ENCODE measurements around the gene NDC80.
A peak's percentile ranks its signal among the peaks of the same experiment; 100 is the strongest.
"Not testable (repeated sequence)": the region's sequence is repeated elsewhere in the genome, so short reads cannot be mapped to it uniquely, and the experiment has no call there.

NDC80 gene
- long read RNA-seq, transcript NDC80-201 (17 exons, 2,172 nt) = major isoform, 462 of 583 reads
- long read RNA-seq, partial matches to known transcripts = 92 of 583 reads
- long read RNA-seq, other reads (novel, unspliced or antisense) = 29 of 583 reads

DNA sequence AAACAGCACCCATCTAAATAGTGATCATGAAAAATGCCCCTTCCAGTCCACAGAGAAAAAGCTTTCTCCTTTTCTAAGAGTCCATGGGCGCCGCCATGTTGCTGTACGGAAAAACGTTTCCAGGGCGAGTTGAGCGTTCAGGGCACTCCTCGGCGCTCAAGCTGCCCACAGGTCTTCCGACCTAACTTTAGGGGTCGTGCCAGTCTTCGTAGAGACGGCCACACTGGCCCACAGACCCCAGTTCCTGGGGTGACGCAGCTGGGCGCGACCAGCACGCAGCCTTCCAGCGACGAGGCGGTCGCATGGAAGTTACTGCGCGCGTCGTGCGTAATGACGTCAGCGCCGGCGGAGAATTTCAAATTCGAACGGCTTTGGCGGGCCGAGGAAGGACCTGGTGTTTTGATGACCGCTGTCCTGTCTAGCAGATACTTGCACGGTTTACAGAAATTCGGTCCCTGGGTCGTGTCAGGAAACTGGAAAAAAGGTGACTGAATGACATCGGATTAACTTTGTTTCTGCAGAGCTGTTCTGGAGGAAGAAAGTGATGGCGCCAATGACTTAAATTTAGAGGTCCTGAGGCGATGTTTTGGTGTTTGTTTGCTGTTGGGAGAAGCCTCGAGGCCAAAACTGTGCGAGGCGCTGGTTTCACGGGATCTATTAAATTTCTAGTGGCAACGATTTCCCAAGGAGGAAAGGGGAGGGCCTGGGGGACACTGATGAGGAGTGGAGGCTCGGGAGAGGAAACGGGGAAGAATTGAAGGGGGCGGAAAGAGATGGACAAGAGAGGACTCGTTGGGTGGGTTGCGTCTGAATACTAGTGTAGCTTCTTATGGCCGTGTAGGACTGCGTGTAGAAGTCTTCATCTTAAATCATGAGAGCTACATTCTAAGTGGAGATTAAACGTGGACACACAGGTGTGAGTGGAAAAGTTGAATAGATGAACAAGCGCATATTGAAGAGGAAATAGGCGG is at the start of gene NDC80, which contains the start of gene METTL4:
NDC80 (plus strand) TSS at position 358 of the 971 bp plus-strand sequence. CDS start 1,429 bp downstream, outside the sequence.
METTL4 (minus strand) TSS at position 306 of the 971 bp plus-strand sequence. CDS start 4,289 bp downstream, outside the sequence.
- Histone ChIP-seq H3K27me3 (ENCODE audit: insufficient read depth, poor library complexity, severe bottlenecking) (no peaks in the 10 kb centered on the region), H3K4me3 (replicated peaks; ENCODE audit: insufficient read depth, low read length) (peak within 1 kb of the TSS; percentile 81), H3K27ac (replicated peaks) (peak within 1 kb of the TSS; percentile 99)
- TF ChIP-seq, protein P1, sequence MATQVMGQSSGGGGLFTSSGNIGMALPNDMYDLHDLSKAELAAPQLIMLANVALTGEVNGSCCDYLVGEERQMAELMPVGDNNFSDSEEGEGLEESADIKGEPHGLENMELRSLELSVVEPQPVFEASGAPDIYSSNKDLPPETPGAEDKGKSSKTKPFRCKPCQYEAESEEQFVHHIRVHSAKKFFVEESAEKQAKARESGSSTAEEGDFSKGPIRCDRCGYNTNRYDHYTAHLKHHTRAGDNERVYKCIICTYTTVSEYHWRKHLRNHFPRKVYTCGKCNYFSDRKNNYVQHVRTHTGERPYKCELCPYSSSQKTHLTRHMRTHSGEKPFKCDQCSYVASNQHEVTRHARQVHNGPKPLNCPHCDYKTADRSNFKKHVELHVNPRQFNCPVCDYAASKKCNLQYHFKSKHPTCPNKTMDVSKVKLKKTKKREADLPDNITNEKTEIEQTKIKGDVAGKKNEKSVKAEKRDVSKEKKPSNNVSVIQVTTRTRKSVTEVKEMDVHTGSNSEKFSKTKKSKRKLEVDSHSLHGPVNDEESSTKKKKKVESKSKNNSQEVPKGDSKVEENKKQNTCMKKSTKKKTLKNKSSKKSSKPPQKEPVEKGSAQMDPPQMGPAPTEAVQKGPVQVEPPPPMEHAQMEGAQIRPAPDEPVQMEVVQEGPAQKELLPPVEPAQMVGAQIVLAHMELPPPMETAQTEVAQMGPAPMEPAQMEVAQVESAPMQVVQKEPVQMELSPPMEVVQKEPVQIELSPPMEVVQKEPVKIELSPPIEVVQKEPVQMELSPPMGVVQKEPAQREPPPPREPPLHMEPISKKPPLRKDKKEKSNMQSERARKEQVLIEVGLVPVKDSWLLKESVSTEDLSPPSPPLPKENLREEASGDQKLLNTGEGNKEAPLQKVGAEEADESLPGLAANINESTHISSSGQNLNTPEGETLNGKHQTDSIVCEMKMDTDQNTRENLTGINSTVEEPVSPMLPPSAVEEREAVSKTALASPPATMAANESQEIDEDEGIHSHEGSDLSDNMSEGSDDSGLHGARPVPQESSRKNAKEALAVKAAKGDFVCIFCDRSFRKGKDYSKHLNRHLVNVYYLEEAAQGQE (IDR thresholded peaks at IDR 0.05; ENCODE audit: insufficient replicate concordance, low read depth) = peak; percentile 43
- peak; percentile 87 for TF ChIP-seq POLR2AphosphoS5 (IDR thresholded peaks at IDR 0.05; ENCODE audit: low read depth)
- TF ChIP-seq, protein P2, sequence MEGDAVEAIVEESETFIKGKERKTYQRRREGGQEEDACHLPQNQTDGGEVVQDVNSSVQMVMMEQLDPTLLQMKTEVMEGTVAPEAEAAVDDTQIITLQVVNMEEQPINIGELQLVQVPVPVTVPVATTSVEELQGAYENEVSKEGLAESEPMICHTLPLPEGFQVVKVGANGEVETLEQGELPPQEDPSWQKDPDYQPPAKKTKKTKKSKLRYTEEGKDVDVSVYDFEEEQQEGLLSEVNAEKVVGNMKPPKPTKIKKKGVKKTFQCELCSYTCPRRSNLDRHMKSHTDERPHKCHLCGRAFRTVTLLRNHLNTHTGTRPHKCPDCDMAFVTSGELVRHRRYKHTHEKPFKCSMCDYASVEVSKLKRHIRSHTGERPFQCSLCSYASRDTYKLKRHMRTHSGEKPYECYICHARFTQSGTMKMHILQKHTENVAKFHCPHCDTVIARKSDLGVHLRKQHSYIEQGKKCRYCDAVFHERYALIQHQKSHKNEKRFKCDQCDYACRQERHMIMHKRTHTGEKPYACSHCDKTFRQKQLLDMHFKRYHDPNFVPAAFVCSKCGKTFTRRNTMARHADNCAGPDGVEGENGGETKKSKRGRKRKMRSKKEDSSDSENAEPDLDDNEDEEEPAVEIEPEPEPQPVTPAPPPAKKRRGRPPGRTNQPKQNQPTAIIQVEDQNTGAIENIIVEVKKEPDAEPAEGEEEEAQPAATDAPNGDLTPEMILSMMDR (IDR thresholded peaks at IDR 0.05; ENCODE audit: insufficient read depth, low read length) = no peak
- TF ChIP-seq GABPA (IDR thresholded peaks at IDR 0.05; ENCODE audit: low read depth) = peak; percentile 40; the same call in 1 of the 2 replicates
- no peak for TF ChIP-seq SPI1 (IDR thresholded peaks at IDR 0.05; ENCODE audit: borderline replicate concordance, low read depth)
- peak; percentile 84 to 91 for DNase-seq (ENCODE audit: low read depth in 1 of 2, low spot score in 1 of 2)

DNA sequence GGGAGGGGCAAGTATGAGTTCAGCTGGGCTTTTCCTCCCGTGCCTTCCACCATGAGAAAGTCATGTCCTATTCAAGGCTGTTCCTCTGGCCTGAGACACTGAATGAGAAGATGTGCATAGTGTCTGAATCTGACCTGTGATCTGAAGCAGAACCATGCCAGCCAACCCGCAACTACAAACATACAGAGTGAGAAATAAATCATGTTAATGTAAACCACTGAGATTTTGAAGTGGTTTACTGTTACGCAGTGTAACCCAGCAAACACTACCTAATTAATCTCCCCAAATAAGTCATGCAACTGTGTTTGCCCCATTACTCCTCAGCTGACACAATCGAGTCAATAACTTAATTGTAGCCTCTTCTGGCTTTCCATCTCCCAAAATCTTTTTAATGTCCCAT is 49.2 kb upstream of the NDC80 start:
- Histone ChIP-seq H3K4me3 (replicated peaks; ENCODE audit: insufficient read depth, low read length) (no peak overlapping the region), H3K27me3 (ENCODE audit: insufficient read depth, poor library complexity, severe bottlenecking) (no peaks in the 10 kb centered on the region), H3K27ac (replicated peaks) (no peak overlapping the region)
- DNase-seq (ENCODE audit: low read depth in 1 of 2, low spot score in 1 of 2) = no peak
- TF ChIP-seq SPI1 (IDR thresholded peaks at IDR 0.05; ENCODE audit: borderline replicate concordance, low read depth) (no peak), POLR2AphosphoS5 (IDR thresholded peaks at IDR 0.05; ENCODE audit: low read depth) (no peak), GABPA (IDR thresholded peaks at IDR 0.05; ENCODE audit: low read depth) (no peak)
- TF ChIP-seq, protein P2 (IDR thresholded peaks at IDR 0.05; ENCODE audit: insufficient read depth, low read length) = no peak
- TF ChIP-seq, protein P1 (IDR thresholded peaks at IDR 0.05; ENCODE audit: insufficient replicate concordance, low read depth) = no peak

DNA sequence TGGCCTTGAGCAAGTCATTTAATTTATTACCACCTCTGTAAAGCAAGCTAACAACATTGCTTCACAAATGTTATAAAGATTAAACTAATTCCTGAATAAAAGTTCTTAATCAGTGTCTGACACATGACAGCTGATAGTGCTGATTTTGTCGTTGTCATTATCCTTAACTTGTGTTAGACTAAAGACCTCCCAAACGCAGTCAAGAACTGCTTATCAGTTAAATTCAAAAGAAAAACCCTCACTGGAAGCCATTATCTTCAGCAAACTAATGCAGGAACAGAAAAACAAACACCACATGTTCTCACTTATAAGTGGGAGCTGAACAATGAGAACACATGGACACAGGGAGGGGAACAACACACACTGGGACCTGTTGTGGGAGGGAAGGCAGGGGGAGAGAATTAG is 46.6 kb upstream of the NDC80 start:
- DNase-seq (ENCODE audit: low read depth in 1 of 2, low spot score in 1 of 2); H3K4me3 ChIP-seq (replicated peaks; ENCODE audit: insufficient read depth, low read length); H3K27me3 ChIP-seq (ENCODE audit: insufficient read depth, poor library complexity, severe bottlenecking); H3K27ac ChIP-seq (replicated peaks): not testable (repeated sequence)

DNA sequence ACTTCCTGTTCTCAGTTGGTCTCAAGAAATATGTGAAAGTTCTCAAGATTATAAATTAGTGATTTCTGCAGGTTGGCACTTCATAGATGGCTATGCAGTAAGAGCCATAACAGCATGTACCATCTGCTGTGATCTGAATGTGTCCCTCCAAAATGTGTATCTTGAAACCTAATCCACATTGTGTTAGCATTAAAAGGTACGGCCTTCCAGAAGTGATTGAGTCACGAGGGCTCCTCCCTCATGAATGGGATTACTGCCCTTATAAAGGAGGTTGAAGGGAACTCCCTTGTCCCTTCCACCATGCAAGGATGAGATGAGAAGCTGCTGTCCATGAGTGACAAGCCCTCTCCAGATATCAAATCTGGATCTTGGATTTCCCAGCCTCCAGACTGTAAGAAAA is 45.0 kb upstream of the NDC80 start:
- H3K4me3 ChIP-seq (replicated peaks; ENCODE audit: insufficient read depth, low read length) = no peak overlapping the region
- DNase-seq (ENCODE audit: low read depth in 1 of 2, low spot score in 1 of 2) = no peak
- H3K27me3 ChIP-seq (ENCODE audit: insufficient read depth, poor library complexity, severe bottlenecking) = no peaks in the 10 kb centered on the region
- no peak overlapping the region for H3K27ac ChIP-seq (replicated peaks)
- TF ChIP-seq POLR2AphosphoS5 (IDR thresholded peaks at IDR 0.05; ENCODE audit: low read depth) = no peak
- TF ChIP-seq SPI1 (IDR thresholded peaks at IDR 0.05; ENCODE audit: borderline replicate concordance, low read depth) = no peak
- TF ChIP-seq, protein P2 (IDR thresholded peaks at IDR 0.05; ENCODE audit: insufficient read depth, low read length) = no peak
- TF ChIP-seq, protein P1 (IDR thresholded peaks at IDR 0.05; ENCODE audit: insufficient replicate concordance, low read depth) = no peak
- TF ChIP-seq GABPA (IDR thresholded peaks at IDR 0.05; ENCODE audit: low read depth) = no peak
